Muscle layer of colon (tissue), 2 donors: ENCODE results near the gene SDF4.

Source experiments
- H3K27ac ChIP-seq: one replicate; pipeline ENCODE4 v1.7.0; 2013; ENCODE audit warnings: low read depth, mild to moderate bottlenecking, low read length, moderate library complexity
- H3K27me3 ChIP-seq, 2 donors: one replicate each; pipeline ENCODE4 v1.7.0; 2013; ENCODE audit warnings: low read length in 2 of 2, mild to moderate bottlenecking in 2 of 2; ENCODE audit not compliant: insufficient read depth in 2 of 2, control insufficient read depth in 1 of 2
- H3K36me3 ChIP-seq: one replicate; pipeline ENCODE4 v1.7.0; 2013; ENCODE audit warnings: mild to moderate bottlenecking, low read length; ENCODE audit not compliant: insufficient read depth
- H3K4me1 ChIP-seq: one replicate; pipeline ENCODE4 v1.7.0; 2013; ENCODE audit warnings: mild to moderate bottlenecking, low read length; ENCODE audit not compliant: insufficient read depth
- H3K4me3 ChIP-seq, 2 donors: one replicate each; pipeline ENCODE4 v1.7.0; 2013; ENCODE audit warnings: low read length in 2 of 2, low read depth in 1 of 2, mild to moderate bottlenecking in 1 of 2, moderate library complexity in 1 of 2
- H3K9ac ChIP-seq: one replicate; pipeline ENCODE4 v1.7.0; 2013; ENCODE audit warnings: low read length
- H3K9me3 ChIP-seq: one replicate; pipeline ENCODE4 v1.7.0; 2013; ENCODE audit warnings: mild to moderate bottlenecking, low read length
- donor health status: abdominal sarcoma.
- donor health status: Adenocarcinoma of cecum.

The SDF4 gene

GRCh38 chr1:1167841-1168450 is 63.9 kb downstream of the SDF4 start:
- Histone ChIP-seq H3K4me3 (no peak overlapping the region), H3K27ac (no peak overlapping the region), H3K9me3 (no peaks in the 10 kb centered on the region), H3K36me3 (no peaks in the 10 kb centered on the region), H3K4me1 (no peaks in the 10 kb centered on the region), H3K9ac (no peak overlapping the region), H3K27me3 (peaks cover 0 to 80% of the 10 kb centered on the region in 2 donors)

GRCh38 chr1:1167398-1167821 is 64.4 kb downstream of the SDF4 start:
- Histone ChIP-seq H3K4me1 (no peaks in the 10 kb centered on the region), H3K27ac (no peak overlapping the region), H3K9ac (no peak overlapping the region), H3K36me3 (no peaks in the 10 kb centered on the region), H3K9me3 (no peaks in the 10 kb centered on the region), H3K27me3 (peaks cover 0 to 84% of the 10 kb centered on the region in 2 donors), H3K4me3 (no peak overlapping the region)
